Gastroesophageal sphincter (tissue), 3 donors: ENCODE data around the gene CARD19.

Experiments
- POLR2A ChIP-seq, 2 donors: fragments of 450-650 bp; IDR thresholded peaks; one replicate each; pipeline ENCODE4 v1.6.1; 2017; ENCODE audit warnings: antibody characterized with exemption in 2 of 2, mild to moderate bottlenecking in 2 of 2, moderate library complexity in 1 of 2
- POLR2AphosphoS5 ChIP-seq: sonication (generic); formaldehyde crosslinking; IDR thresholded peaks from one replicate; pipeline ENCODE4 v1.6.1; 2017; ENCODE audit warnings: antibody characterized with exemption
- TF ChIP-seq, protein P1 (sequence below), 4 experiments: fragments of 200-600 bp in 2 of 4; fragments of 450-650 bp in 2 of 4; sonication (generic) in 1 of 4; IDR thresholded peaks; one replicate each; pipeline ENCODE4 v1.5.1; 2017 to 2019; ENCODE audit warnings: antibody characterized with exemption in 4 of 4, mild to moderate bottlenecking in 2 of 4, moderate library complexity in 2 of 4

DNA sequence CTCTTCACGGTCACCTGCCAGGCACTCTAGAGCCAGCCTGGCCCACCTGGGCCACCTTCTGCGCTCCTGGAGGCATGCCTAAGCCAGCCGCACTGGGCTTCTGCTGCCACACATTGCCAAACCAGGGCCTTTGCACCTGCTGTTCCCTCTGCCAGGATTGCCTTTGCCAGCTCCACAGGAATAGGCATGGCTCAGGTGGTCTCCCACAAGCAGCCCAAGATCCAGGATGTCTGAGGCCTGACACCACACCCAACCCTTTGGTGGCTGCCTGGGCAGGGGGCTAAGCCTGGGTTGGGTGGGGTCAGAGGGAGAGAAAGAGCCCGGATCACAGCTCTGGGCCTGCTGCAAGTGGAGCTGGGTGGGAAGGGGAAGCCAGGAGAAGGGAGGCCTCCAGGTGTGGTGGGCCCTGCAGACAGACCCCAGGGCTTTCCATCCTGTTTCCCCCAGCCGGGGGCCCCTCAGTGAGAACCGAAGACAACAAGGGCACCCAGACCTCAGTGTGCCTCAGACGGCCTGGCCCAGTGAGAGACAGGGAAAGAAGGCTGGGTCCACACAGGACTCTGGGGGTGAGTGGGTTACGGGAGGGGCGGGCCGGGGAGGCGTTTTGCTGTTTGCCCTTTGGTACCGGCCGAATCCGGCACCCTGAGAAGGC, 38.2 kb upstream of the CARD19 start:
- no peak for TF ChIP-seq POLR2AphosphoS5
- TF ChIP-seq, protein P1, sequence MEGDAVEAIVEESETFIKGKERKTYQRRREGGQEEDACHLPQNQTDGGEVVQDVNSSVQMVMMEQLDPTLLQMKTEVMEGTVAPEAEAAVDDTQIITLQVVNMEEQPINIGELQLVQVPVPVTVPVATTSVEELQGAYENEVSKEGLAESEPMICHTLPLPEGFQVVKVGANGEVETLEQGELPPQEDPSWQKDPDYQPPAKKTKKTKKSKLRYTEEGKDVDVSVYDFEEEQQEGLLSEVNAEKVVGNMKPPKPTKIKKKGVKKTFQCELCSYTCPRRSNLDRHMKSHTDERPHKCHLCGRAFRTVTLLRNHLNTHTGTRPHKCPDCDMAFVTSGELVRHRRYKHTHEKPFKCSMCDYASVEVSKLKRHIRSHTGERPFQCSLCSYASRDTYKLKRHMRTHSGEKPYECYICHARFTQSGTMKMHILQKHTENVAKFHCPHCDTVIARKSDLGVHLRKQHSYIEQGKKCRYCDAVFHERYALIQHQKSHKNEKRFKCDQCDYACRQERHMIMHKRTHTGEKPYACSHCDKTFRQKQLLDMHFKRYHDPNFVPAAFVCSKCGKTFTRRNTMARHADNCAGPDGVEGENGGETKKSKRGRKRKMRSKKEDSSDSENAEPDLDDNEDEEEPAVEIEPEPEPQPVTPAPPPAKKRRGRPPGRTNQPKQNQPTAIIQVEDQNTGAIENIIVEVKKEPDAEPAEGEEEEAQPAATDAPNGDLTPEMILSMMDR (IDR thresholded peaks at IDR 0.05), result no peak
- TF ChIP-seq POLR2A (IDR thresholded peaks at IDR 0.05), result no peak
